Mesenchymal stem cell (in vitro differentiated cells and primary cell): ENCODE data around the gene NEMP2.

Experiments used
- DNase-seq: peaks from one replicate; pipeline ENCODE4 v3.0.0-alpha.2; 2013
- H2AFZ ChIP-seq: one replicate; pipeline ENCODE4 v1.6.1; 2013; ENCODE audit warnings: low read depth, mild to moderate bottlenecking, control low read depth, inconsistent platforms, low read length, moderate library complexity
- H2AK5ac ChIP-seq: 2 replicates; pipeline ENCODE4 v1.6.1; 2013; ENCODE audit warnings: low read length, moderate library complexity, mild to moderate bottlenecking, inconsistent platforms; ENCODE audit not compliant: severe bottlenecking
- H2BK120ac ChIP-seq: one replicate; pipeline ENCODE4 v1.6.1; 2013; ENCODE audit warnings: low read depth, mild to moderate bottlenecking, inconsistent platforms, low read length, moderate library complexity
- H2BK12ac ChIP-seq, 2 experiments: one replicate each; pipeline ENCODE4 v1.6.1; 2013; ENCODE audit warnings: inconsistent platforms in 2 of 2, low read length in 2 of 2, mild to moderate bottlenecking in 2 of 2, moderate library complexity in 2 of 2, control low read depth in 1 of 2
- H2BK15ac ChIP-seq: one replicate; pipeline ENCODE4 v1.6.1; 2013; ENCODE audit warnings: mild to moderate bottlenecking, low read depth, inconsistent platforms; ENCODE audit not compliant: poor library complexity, severe bottlenecking
- H2BK5ac ChIP-seq: 2 replicates; pipeline ENCODE4 v1.6.1; 2013; ENCODE audit warnings: low read depth, mild to moderate bottlenecking, low read length, control low read depth, inconsistent platforms; ENCODE audit not compliant: poor library complexity, severe bottlenecking
- H3K14ac ChIP-seq, 2 experiments: one replicate each; pipeline ENCODE4 v1.6.1; 2013; ENCODE audit warnings: inconsistent platforms in 2 of 2, low read length in 2 of 2, control low read depth in 1 of 2, mild to moderate bottlenecking in 1 of 2, moderate library complexity in 1 of 2
- H3K18ac ChIP-seq, 2 experiments: one replicate each; pipeline ENCODE4 v1.6.1; 2013; ENCODE audit warnings: inconsistent platforms in 2 of 2, low read length in 2 of 2, control low read depth in 1 of 2, low read depth in 1 of 2, mild to moderate bottlenecking in 1 of 2
- H3K23ac ChIP-seq, 2 experiments: one replicate each; pipeline ENCODE4 v1.6.1; 2013; ENCODE audit warnings: inconsistent platforms in 2 of 2, low read length in 2 of 2, mild to moderate bottlenecking in 2 of 2, moderate library complexity in 2 of 2, control low read depth in 1 of 2
- H3K27ac ChIP-seq: 2 replicates; pipeline ENCODE4 v1.5.1; 2013; ENCODE audit warnings: mild to moderate bottlenecking, moderate library complexity, low read length, control low read depth, inconsistent platforms; ENCODE audit not compliant: poor library complexity, severe bottlenecking
- H3K27me3 ChIP-seq, 2 experiments: 2 replicates each; pipeline versions ENCODE4 v1.6.1 to v1.7.0; 2013; ENCODE audit warnings: low read length in 2 of 2, mild to moderate bottlenecking in 2 of 2, moderate library complexity in 2 of 2, control low read depth in 1 of 2, inconsistent platforms in 1 of 2; ENCODE audit not compliant: control insufficient read depth in 1 of 2, insufficient read depth in 1 of 2
- H3K36me3 ChIP-seq, 2 experiments: 2 replicates each; pipeline versions ENCODE4 v1.6.1 to v1.7.0; 2013; ENCODE audit warnings: low read length in 2 of 2, control low read depth in 1 of 2, inconsistent platforms in 1 of 2, low read depth in 1 of 2, mild to moderate bottlenecking in 1 of 2; ENCODE audit not compliant: insufficient read depth in 2 of 2, control insufficient read depth in 1 of 2
- H3K4ac ChIP-seq, 2 experiments: one replicate each; pipeline ENCODE4 v1.6.1; 2013; ENCODE audit warnings: inconsistent platforms in 2 of 2, low read length in 2 of 2, mild to moderate bottlenecking in 2 of 2, moderate library complexity in 2 of 2, control low read depth in 1 of 2, low read depth in 1 of 2
- H3K4me1 ChIP-seq: 2 replicates; pipeline ENCODE4 v1.6.1; 2013; ENCODE audit warnings: low read depth, low read length, control low read depth; ENCODE audit not compliant: control insufficient read depth, insufficient read depth
- H3K4me2 ChIP-seq: 2 replicates; pipeline ENCODE4 v1.6.1; 2013; ENCODE audit warnings: low read length, mild to moderate bottlenecking, inconsistent platforms; ENCODE audit not compliant: poor library complexity, severe bottlenecking
- H3K4me3 ChIP-seq, 2 experiments: 2 replicates each; pipeline versions ENCODE4 v1.5.1 to v1.7.0; 2013; ENCODE audit warnings: low read length in 2 of 2, mild to moderate bottlenecking in 2 of 2, control low read depth in 1 of 2, low read depth in 1 of 2; ENCODE audit not compliant: insufficient read depth in 1 of 2
- H3K79me1 ChIP-seq: replicated peaks from 2 replicates; pipeline ENCODE4 v1.6.1; 2013; ENCODE audit warnings: mild to moderate bottlenecking, control low read depth, low read length, inconsistent platforms; ENCODE audit not compliant: poor library complexity, severe bottlenecking
- H3K9ac ChIP-seq: 2 replicates; pipeline ENCODE4 v1.7.0; 2013; ENCODE audit warnings: mild to moderate bottlenecking, low read length, moderate library complexity
- H3K9me3 ChIP-seq: 2 replicates; pipeline ENCODE4 v1.7.0; 2013; ENCODE audit warnings: mild to moderate bottlenecking, low read length; ENCODE audit not compliant: control insufficient read depth
- H4K8ac ChIP-seq: one replicate; pipeline ENCODE4 v1.6.1; 2013; ENCODE audit warnings: inconsistent platforms, mild to moderate bottlenecking, low read length, moderate library complexity
- H4K91ac ChIP-seq: one replicate; pipeline ENCODE4 v1.6.1; 2013; ENCODE audit warnings: mild to moderate bottlenecking, low read length, inconsistent platforms
- WGBS: methylation state at CpG from one replicate; pipeline ENCODE4 v1.1.7; 2013; ENCODE audit warnings: mixed read lengths; 5-methylcytosine and 5-hydroxymethylcytosine counted together

The NEMP2 gene

DNA sequence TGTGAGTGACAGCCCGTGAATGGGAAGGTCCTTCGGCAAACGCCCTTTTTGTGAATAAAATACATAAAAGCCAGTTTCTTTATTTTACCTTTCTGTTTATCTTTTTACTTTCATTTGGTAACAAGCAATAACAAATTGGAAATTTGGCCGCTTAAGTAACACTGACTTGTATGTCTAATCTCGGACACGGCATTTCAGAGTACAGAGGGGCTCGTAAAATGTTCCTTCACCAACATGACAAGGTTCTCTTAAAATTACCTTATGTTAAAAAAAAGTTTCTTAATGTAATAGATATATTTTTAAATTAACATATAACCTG, 558 bp upstream of the NEMP2 start:
- H3K27ac ChIP-seq: peak overlapping the region; percentile 41
- H4K8ac ChIP-seq: no peak overlapping the region
- H2AK5ac ChIP-seq: no peak overlapping the region
- no peak for DNase-seq
- H3K4ac ChIP-seq: peak overlapping the region in 1 of 2 experiments; percentile 95
- no peaks in the 10 kb centered on the region for H3K36me3 ChIP-seq
- H2BK120ac ChIP-seq: no peak overlapping the region
- peaks cover 2% of the 10 kb centered on the region for H3K79me1 ChIP-seq
- no peak overlapping the region for H2BK5ac ChIP-seq
- peak overlapping the region; percentile 86 to 87 for H3K4me3 ChIP-seq
- H2BK15ac ChIP-seq: no peak overlapping the region
- H3K27me3 ChIP-seq: no peaks in the 10 kb centered on the region
- H3K14ac ChIP-seq: no peak overlapping the region
- H3K18ac ChIP-seq: peak overlapping the region; percentile 81 to 100
- WGBS: 33% methylated on average over 6 of the region's 7 CpGs
- H3K23ac ChIP-seq: no peak overlapping the region
- peak overlapping the region; percentile 83 for H2AFZ ChIP-seq
- no peak overlapping the region for H4K91ac ChIP-seq
- H3K9ac ChIP-seq: peak overlapping the region; percentile 95
- H3K4me2 ChIP-seq: peak overlapping the region; percentile 67
- peaks cover 18% of the 10 kb centered on the region for H3K9me3 ChIP-seq
- no peak overlapping the region for H2BK12ac ChIP-seq
- H3K4me1 ChIP-seq: peaks cover 4% of the 10 kb centered on the region

- Histone ChIP-seq H2AFZ (peak overlapping the region; percentile 83), H3K4ac (peak overlapping the region in 1 of 2 experiments; percentile 95), H4K8ac (peak overlapping the region; percentile 98), H3K18ac (peak overlapping the region; percentile 81 to 100), H2AK5ac (no peak overlapping the region), H3K9me3 (peaks cover 7% of the 10 kb centered on the region), H3K23ac (no peak overlapping the region), H3K79me1 (peaks cover 4% of the 10 kb centered on the region), H3K27me3 (no peaks in the 10 kb centered on the region), H2BK120ac (peak overlapping the region; percentile 39), H2BK12ac (peak overlapping the region in 1 of 2 experiments; percentile 46), H3K36me3 (no peaks in the 10 kb centered on the region), H3K4me1 (peaks cover 4% of the 10 kb centered on the region), H3K14ac (peak overlapping the region in 1 of 2 experiments; percentile 0), H4K91ac (no peak overlapping the region), H2BK15ac (no peak overlapping the region), H2BK5ac (no peak overlapping the region), H3K4me2 (peak overlapping the region; percentile 67), H3K27ac (no peak overlapping the region), H3K4me3 (peak overlapping the region; percentile 86 to 87), H3K9ac (peak overlapping the region; percentile 95)
- DNase-seq: peak; percentile 22
- 60% methylated on average over 13 of the region's 13 CpGs for WGBS
Observed at GRCh38 chr2:190533968-190534309, 583 bp downstream of the NEMP2 start.

- Histone ChIP-seq H2BK5ac (no peak overlapping the region), H3K9ac (peak overlapping the region; percentile 95), H3K14ac (peak overlapping the region in 1 of 2 experiments; percentile 0), H3K18ac (peak overlapping the region; percentile 81 to 100), H3K4me2 (peak overlapping the region; percentile 67), H4K8ac (peak overlapping the region; percentile 93), H3K4me3 (peak overlapping the region in 1 of 2 experiments; percentile 86), H3K36me3 (no peaks in the 10 kb centered on the region), H3K4me1 (peaks cover 4% of the 10 kb centered on the region), H3K4ac (peak overlapping the region in 1 of 2 experiments; percentile 34), H3K79me1 (peaks cover 4% of the 10 kb centered on the region), H2BK12ac (peak overlapping the region in 1 of 2 experiments; percentile 46), H3K9me3 (peaks cover 2% of the 10 kb centered on the region), H2AFZ (peak overlapping the region; percentile 83), H2AK5ac (no peak overlapping the region), H2BK120ac (no peak overlapping the region), H3K23ac (no peak overlapping the region), H3K27me3 (no peaks in the 10 kb centered on the region), H3K27ac (no peak overlapping the region), H2BK15ac (no peak overlapping the region), H4K91ac (no peak overlapping the region)
- 100% methylated on average over 7 of the region's 10 CpGs for WGBS
- no peak for DNase-seq
Observed at GRCh38 chr2:190533175-190533967, 1.2 kb downstream of the NEMP2 start.

DNA sequence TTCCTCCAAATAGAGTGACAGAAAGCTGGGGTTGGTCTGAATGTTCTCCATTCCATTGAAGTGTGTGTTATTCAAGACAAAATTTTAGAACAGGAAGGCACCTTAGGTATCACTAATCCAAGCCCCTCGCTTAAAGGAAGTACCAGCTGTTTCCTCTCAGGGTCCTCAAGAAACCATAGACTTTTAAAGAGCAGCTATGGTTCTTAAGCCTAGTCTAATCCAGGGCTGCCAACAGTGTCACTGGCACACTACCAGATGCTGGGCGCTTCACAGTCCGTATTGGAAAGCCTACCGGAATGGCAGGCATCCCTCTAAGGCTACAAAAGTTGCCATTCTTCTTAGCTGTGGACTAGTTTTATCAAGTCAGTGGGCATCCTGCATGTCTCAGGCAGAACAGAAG, 1.9 kb downstream of the NEMP2 start:
- H2BK15ac ChIP-seq: no peak overlapping the region
- H3K27me3 ChIP-seq: no peaks in the 10 kb centered on the region
- peaks cover 4% of the 10 kb centered on the region for H3K79me1 ChIP-seq
- H2BK5ac ChIP-seq: no peak overlapping the region
- no peak overlapping the region for H4K91ac ChIP-seq
- H4K8ac ChIP-seq: no peak overlapping the region
- H3K9ac ChIP-seq: no peak overlapping the region
- DNase-seq: no peak
- peak overlapping the region in 1 of 2 experiments; percentile 23 for H2BK12ac ChIP-seq
- H2AK5ac ChIP-seq: no peak overlapping the region
- no peak overlapping the region for H3K27ac ChIP-seq
- no peak overlapping the region for H3K4ac ChIP-seq
- H3K9me3 ChIP-seq: no peaks in the 10 kb centered on the region
- no peak overlapping the region for H3K18ac ChIP-seq
- 92% methylated on average over 4 of the region's 4 CpGs for WGBS
- no peak overlapping the region for H3K4me3 ChIP-seq
- no peak overlapping the region for H2AFZ ChIP-seq
- H3K14ac ChIP-seq: no peak overlapping the region
- no peak overlapping the region for H3K23ac ChIP-seq
- H3K4me2 ChIP-seq: no peak overlapping the region
- H3K4me1 ChIP-seq: peaks cover 4% of the 10 kb centered on the region
- no peak overlapping the region for H2BK120ac ChIP-seq
- no peaks in the 10 kb centered on the region for H3K36me3 ChIP-seq
